Esophagus muscularis mucosa (tissue), 4 donors: Measurements from ENCODE around the gene GTF2H1. TPM values are rescaled to one million over a fixed set of nuclear protein-coding genes. Genes with fewer than 3 reads are reported as not detected.

Experiments
- DNase-seq: peaks from one replicate; pipeline ENCODE4 v3.0.0-alpha.2; 2017; ENCODE audit errors: extremely low spot score
- H3K27ac ChIP-seq, 4 donors: fragments of 200-600 bp; sonication (generic); replicated peaks in 1 of 4; 1 replicate in 3 of 4; 2 replicates in 1 of 4; pipeline ENCODE4 v1.5.1; 2016 to 2019; ENCODE audit warnings: mild to moderate bottlenecking in 1 of 4
- H3K27me3 ChIP-seq, 4 donors: fragments of 200-600 bp; sonication (generic); one replicate each; pipeline versions ENCODE4 v1.5.1 to v1.6.0; 2016 to 2019
- H3K36me3 ChIP-seq, 4 donors: fragments of 200-600 bp; sonication (generic); one replicate each; pipeline ENCODE4 v1.5.1; 2016 to 2019
- H3K4me1 ChIP-seq, 4 donors: fragments of 200-600 bp; sonication (generic); one replicate each; pipeline ENCODE4 v1.5.1; 2016 to 2019
- H3K4me3 ChIP-seq, 4 donors: fragments of 200-600 bp; sonication (generic); 1 replicate in 2 of 4; 2 replicates in 2 of 4; pipeline ENCODE4 v1.5.1; 2016 to 2019; ENCODE audit warnings: mild to moderate bottlenecking in 4 of 4, moderate library complexity in 1 of 4
- H3K9me3 ChIP-seq, 4 donors: fragments of 200-600 bp; sonication (generic); 1 replicate in 3 of 4; 2 replicates in 1 of 4; pipeline ENCODE4 v1.5.1; 2016 to 2019
- CTCF ChIP-seq, 3 experiments: fragments of 200-600 bp in 2 of 3; fragments of 450-650 bp in 1 of 3; sonication (generic) in 2 of 3; IDR thresholded peaks; one replicate each; pipeline ENCODE4 v1.5.1; 2017 to 2019; ENCODE audit warnings: antibody characterized with exemption in 3 of 3, mild to moderate bottlenecking in 2 of 3, moderate library complexity in 1 of 3
- EP300 ChIP-seq: sonication (generic); formaldehyde crosslinking; IDR thresholded peaks from one replicate; pipeline ENCODE4 v1.6.1; 2017; ENCODE audit warnings: antibody characterized with exemption
- POLR2A ChIP-seq: fragments of 450-650 bp; IDR thresholded peaks from one replicate; pipeline ENCODE4 v1.6.1; 2017; ENCODE audit warnings: antibody characterized with exemption, moderate library complexity, mild to moderate bottlenecking, low read depth
- POLR2AphosphoS5 ChIP-seq, 2 donors: sonication (generic); formaldehyde crosslinking; IDR thresholded peaks; one replicate each; pipeline ENCODE4 v1.6.1; 2017; ENCODE audit warnings: antibody characterized with exemption in 2 of 2
- WGBS: methylation state at CpG from one replicate; pipeline ENCODE4 v1.1.5; 2018; 5-methylcytosine and 5-hydroxymethylcytosine counted together
- intact Hi-C: fragments of 100-400 bp; cut with DNase I; formaldehyde crosslinking; loops from one replicate; pipeline ENCODE4 v1.15.1; 2023
- total RNA-seq, 4 donors: library from RNA; depleted of rRNA; stranded (reverse); fragments of >200 nt; gene quantifications; one replicate each; pipeline versions ENCODE4 v1.1.0 to v1.2.1, GENCODE V29; 2016

The GTF2H1 gene
- 10 to 100 TPM; 40.3 to 56.7 (median 48.3) TPM for total RNA-seq

- H3K4me3 ChIP-seq: peak within 1 kb of the TSS; percentile 74 to 95 (median 84)
- intact Hi-C loops: loop anchor here (2.0 to 5.0 kb wide), 4 partner anchors 60 to 310 kb away; partner anchors contain the start of genes LDHA, SPTY2D1 and TSG101
- WGBS: 0% methylated on average over 24 of the region's 61 CpGs
- DNase-seq: peak; percentile 99
- TF ChIP-seq CTCF (IDR thresholded peaks at IDR 0.05): no peak
- peak; percentile 97 for TF ChIP-seq POLR2AphosphoS5 (IDR thresholded peaks at IDR 0.05)
- peak; percentile 69 for TF ChIP-seq POLR2A
- peak; percentile 94 for TF ChIP-seq EP300
- H3K9me3 ChIP-seq: no peaks in the 10 kb centered on the region
- peaks cover 33 to 52% (median 45%) of the 10 kb centered on the region in 4 donors for H3K4me1 ChIP-seq
- peak within 1 kb of the TSS; percentile 94 to 97 (median 94) for H3K27ac ChIP-seq
- H3K27me3 ChIP-seq: no peaks in the 10 kb centered on the region
- H3K36me3 ChIP-seq: peaks cover 0 to 16% (median 5%) of the 10 kb centered on the region in 4 donors
Measured at GRCh38 chr11:18321969-18322711, at the start of gene GTF2H1, which contains the start of gene HPS5. Gene GTF2H1 (plus strand): TSS chr11:18322567. CDS start chr11:18333075, 10,508 bp downstream. Gene HPS5 (minus strand): TSS chr11:18322140. CDS start chr11:18317858, 4,282 bp downstream.

DNA sequence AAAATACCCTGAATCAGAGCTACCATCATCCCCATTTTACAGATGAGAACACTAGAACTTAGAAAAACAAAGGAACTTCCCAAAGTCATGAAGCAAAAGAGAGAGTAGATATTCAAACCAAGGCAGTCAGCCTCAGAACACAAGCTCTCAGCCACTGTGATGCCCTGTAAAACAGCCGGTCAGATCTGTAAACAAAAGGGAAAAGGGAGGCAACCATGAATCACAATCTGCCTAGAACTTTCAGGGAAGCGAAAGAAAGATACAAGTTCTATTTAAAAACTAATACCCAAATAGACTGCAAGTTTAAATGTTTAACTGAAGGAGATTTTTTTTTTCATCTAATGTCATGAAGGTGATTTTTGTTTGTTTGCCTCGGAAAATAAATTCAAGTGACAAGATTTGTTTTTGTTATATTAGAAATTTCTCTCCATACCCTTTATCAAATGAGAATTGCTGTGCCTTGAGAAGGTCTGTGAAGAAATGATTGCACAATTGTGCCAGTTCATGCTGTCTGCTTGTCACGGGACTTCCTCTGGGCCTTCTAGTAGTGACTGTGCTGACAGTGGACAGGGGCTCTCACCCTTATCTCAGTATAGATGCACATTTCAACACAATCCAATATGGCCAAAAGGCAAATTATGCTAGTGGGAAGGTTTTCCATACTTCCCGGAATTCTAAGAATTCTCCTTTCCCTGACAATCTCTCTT, 44.6 kb upstream of the GTF2H1 start:
- 79% methylated on average over 5 of the region's 5 CpGs for WGBS
- intact Hi-C loops: no loop called here
- DNase-seq: no peak
- no peak for TF ChIP-seq POLR2AphosphoS5 (IDR thresholded peaks at IDR 0.05)
- TF ChIP-seq EP300: no peak
- TF ChIP-seq CTCF (IDR thresholded peaks at IDR 0.05): no peak
- TF ChIP-seq POLR2A: no peak
- Histone ChIP-seq H3K27me3 (no peaks in the 10 kb centered on the region), H3K27ac (no peak overlapping the region), H3K9me3 (no peaks in the 10 kb centered on the region), H3K4me3 (no peak overlapping the region), H3K36me3 (peaks cover 17 to 45% (median 38%) of the 10 kb centered on the region in 4 donors), H3K4me1 (no peaks in the 10 kb centered on the region)

DNA sequence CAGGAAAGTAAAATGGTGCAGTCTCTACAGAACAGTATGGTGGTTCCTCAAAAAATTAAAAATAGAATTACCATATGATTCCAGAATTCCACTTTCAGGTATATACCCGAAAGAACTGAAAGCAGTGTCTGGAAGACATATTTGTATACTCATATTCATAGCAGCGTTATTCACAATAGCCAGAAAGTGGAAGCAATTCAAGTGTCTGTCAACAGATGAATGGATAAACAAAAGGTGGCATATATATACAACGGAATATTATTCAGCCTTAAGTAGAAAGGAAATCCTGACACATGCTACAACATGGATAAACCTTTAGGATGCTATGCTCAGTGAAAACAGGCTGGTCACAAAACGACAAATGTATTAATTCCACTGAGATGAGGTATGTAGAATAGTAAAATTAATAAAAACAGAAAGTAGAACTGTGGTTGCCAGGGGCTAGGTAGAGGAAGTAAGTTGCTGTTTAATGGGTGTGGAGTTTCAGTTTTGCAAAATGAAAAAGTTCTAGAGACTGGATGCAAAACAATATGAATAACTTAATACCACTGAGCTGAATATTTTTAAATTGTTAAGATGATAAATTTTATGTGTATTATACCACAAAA, 41.8 kb upstream of the GTF2H1 start:
- TF ChIP-seq POLR2A: no peak
- no peak for TF ChIP-seq POLR2AphosphoS5 (IDR thresholded peaks at IDR 0.05)
- TF ChIP-seq EP300: no peak
- TF ChIP-seq CTCF (IDR thresholded peaks at IDR 0.05): no peak
- DNase-seq: no peak
- intact Hi-C loops: no loop called here
- Histone ChIP-seq H3K27ac (no peak overlapping the region), H3K36me3 (peaks cover 28 to 69% (median 58%) of the 10 kb centered on the region in 4 donors), H3K4me1 (no peaks in the 10 kb centered on the region), H3K9me3 (no peaks in the 10 kb centered on the region), H3K27me3 (no peaks in the 10 kb centered on the region), H3K4me3 (no peak overlapping the region)
- 72% methylated on average over 4 of the region's 4 CpGs for WGBS

DNA sequence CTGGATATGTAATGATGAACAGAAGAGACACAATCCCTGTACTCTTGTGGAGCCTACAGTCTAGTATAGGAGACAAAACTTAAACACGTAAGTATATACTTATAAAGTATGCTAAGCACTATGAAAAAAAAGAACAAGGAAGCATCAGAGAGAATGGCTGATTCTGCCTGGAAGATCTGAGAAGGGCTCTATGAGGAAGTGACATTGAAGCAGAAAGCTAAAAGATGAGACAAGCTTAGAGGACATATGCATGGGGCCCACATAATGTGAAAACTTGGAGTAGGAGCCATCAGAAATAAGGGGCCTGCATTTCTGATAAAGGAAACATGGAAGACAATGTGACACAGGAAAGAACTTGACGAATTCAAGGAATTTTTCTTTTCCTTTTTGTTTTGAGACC, 39.7 kb upstream of the GTF2H1 start:
- intact Hi-C loops: no loop called here
- no peak for DNase-seq
- WGBS: 91% methylated on average over 2 of the region's 2 CpGs
- H3K36me3 ChIP-seq: peaks cover 48 to 90% (median 75%) of the 10 kb centered on the region in 4 donors
- no peaks in the 10 kb centered on the region for H3K4me1 ChIP-seq
- H3K27me3 ChIP-seq: no peaks in the 10 kb centered on the region
- no peaks in the 10 kb centered on the region for H3K9me3 ChIP-seq
- no peak overlapping the region for H3K4me3 ChIP-seq
- TF ChIP-seq CTCF (IDR thresholded peaks at IDR 0.05) (no peak), POLR2A (no peak), EP300 (no peak), POLR2AphosphoS5 (IDR thresholded peaks at IDR 0.05) (no peak)
- H3K27ac ChIP-seq: no peak overlapping the region
